Measurements from ENCODE around the gene ALG9. TPM values are rescaled to one million over a fixed set of nuclear protein-coding genes. Genes with fewer than 3 reads are reported as not detected.
A peak's percentile ranks its signal among the peaks of the same experiment; 100 is the strongest.

The ALG9 gene
- total and polyA plus RNA-seq, 10 of the 15 experiments (the other 5 are each of a cell fraction or from before 2014, with no cell fraction given): 10.8 to 41.6 (median 25.5) TPM

GRCh38 chr11:111878849-111879636, 7.7 kb upstream of the ALG9 start, which contains the start of the genes CFAP68 and FDXACB1 (continued):
- TF ChIP-seq REST (IDR thresholded peaks at IDR 0.05; ENCODE audit: low read depth, low read length) (no peak), YY1 (IDR thresholded peaks at IDR 0.05; ENCODE audit: low read depth, low read length) (peak; percentile 82), CBX3 (IDR thresholded peaks at IDR 0.05; ENCODE audit: borderline replicate concordance, low read depth) (no peak), CEBPB (IDR thresholded peaks at IDR 0.05; ENCODE audit: borderline replicate concordance in 1 of 2, low read depth in 2 of 2, low read length in 2 of 2) (no peak), ZNF207 (IDR thresholded peaks at IDR 0.05; ENCODE audit: borderline replicate concordance) (no peak), POLR2AphosphoS5 (IDR thresholded peaks at IDR 0.05; ENCODE audit: low read length) (peak; percentile 81), SP1 (IDR thresholded peaks at IDR 0.05; ENCODE audit: low read depth, low read length) (peak; percentile 61), RELB (IDR thresholded peaks at IDR 0.05; ENCODE audit: low read depth) (peak; percentile 89), CHD4 (IDR thresholded peaks at IDR 0.05) (no peak), NR2C2 (IDR thresholded peaks at IDR 0.05; ENCODE audit: borderline replicate concordance, control insufficient read depth, insufficient read length, low read depth) (no peak), TARDBP (IDR thresholded peaks at IDR 0.05; ENCODE audit: borderline replicate concordance) (no peak; the same call in 1 of the 2 replicates), TBL1XR1 (IDR thresholded peaks at IDR 0.05; ENCODE audit: low read depth, low read length) (no peak), MAX (IDR thresholded peaks at IDR 0.05; ENCODE audit: low read depth, low read length) (peak; percentile 57; the same call in 1 of the 2 replicates), E2F8 (IDR thresholded peaks at IDR 0.05; ENCODE audit: low read depth, partially characterized antibody) (peak; percentile 91), RAD51 (IDR thresholded peaks at IDR 0.05) (peak; percentile 51; the same call in 1 of the 2 replicates), MTA3 (IDR thresholded peaks at IDR 0.05; ENCODE audit: borderline replicate concordance, low read length) (no peak; the same call in 1 of the 2 replicates), SIX5 (IDR thresholded peaks at IDR 0.05; ENCODE audit: low read depth, low read length, severe bottlenecking) (peak; percentile 35), ZNF274 (IDR thresholded peaks at IDR 0.05; ENCODE audit: insufficient read depth, insufficient read length) (no peak), BCL11A (IDR thresholded peaks at IDR 0.05; ENCODE audit: low read depth, low read length) (no peak), ATF2 (IDR thresholded peaks at IDR 0.05; ENCODE audit: low read length) (no peak), ZSCAN29 (IDR thresholded peaks at IDR 0.05) (no peak)

Measured in GM12878 (cell line).